ENCODE data around the gene CRAMP1. TPM values are rescaled to one million over a fixed set of nuclear protein-coding genes. Genes with fewer than 3 reads are reported as not detected.

Gene CRAMP1
- total and polyA plus RNA-seq, 2 of the 8 experiments (the other 6 are each of a cell fraction or from before 2014, with no cell fraction given), result 19.2 to 23.2 TPM

DNA sequence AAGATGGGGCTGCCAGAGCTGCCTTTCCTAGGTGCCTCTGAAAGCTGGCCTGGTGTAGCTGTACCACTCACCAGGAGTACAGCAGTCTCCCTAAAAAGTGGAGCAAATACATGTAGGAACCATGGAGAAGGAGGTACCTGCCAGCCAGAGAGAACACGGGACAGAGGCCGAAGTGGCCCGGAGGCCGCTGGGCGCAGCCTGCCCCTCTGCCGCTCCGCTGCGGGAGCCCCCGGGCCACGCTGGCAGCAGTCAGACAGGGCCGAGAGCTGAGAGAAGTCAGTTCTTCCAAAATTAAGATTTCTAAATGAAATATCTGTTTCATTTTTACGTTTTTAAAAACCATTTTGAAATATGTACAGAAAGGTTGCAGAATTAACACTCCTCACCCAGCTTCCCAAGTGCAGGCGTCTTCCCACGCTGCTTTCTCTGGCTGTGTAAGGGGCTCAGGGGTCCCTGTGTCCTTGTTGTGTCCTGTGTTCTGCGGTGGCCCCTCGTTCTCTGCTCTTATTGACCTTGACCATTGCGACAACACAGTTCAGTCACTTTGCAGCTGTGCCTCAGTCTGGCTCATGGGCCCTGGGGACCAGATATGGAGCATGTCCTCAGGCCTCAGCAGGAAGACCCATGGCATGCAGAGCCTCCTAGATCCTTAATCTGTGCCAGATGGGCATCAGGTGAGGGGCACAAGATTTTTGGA lies 98.8 kb downstream of the CRAMP1 start:
- no peak for FAIRE-seq
- H3K4me1 ChIP-seq (replicated peaks in 1 of 4; ENCODE audit: control insufficient read depth in 3 of 4, insufficient read depth in 4 of 4, low read length in 3 of 4), result peaks cover 11 to 30% (median 16%) of the 10 kb centered on the region in 4 experiments
- H3K18ac ChIP-seq (ENCODE audit: extremely low read depth, low read length), result no peak overlapping the region
- no peak overlapping the region for H2AFZ ChIP-seq (ENCODE audit: low read length)
- no peak overlapping the region for H4K8ac ChIP-seq (ENCODE audit: extremely low read depth, insufficient read depth, low read length)
- H3K4me2 ChIP-seq (ENCODE audit: insufficient read depth in 1 of 2, low read depth in 2 of 2, low read length in 2 of 2), result no peak overlapping the region
- POLR2A ChIA-PET (ENCODE audit: partially characterized antibody), result interaction anchor here (0.7 to 1.2 kb wide), 3 partner anchors 20 to 99 kb away, joined by 3 read pairs; partner anchors contain the start of gene IFT140
- no peak overlapping the region for H4K5ac ChIP-seq (ENCODE audit: insufficient read length, low read depth, low read length)
- no peak overlapping the region for H3K4me3 ChIP-seq (ENCODE audit: extremely low read depth in 1 of 4, insufficient read depth in 2 of 4, low read depth in 3 of 4, low read length in 4 of 4)
- H3K14ac ChIP-seq (ENCODE audit: insufficient read length), result no peak overlapping the region
- no peak overlapping the region for H2BK120ac ChIP-seq (replicated peaks; ENCODE audit: low read depth, low read length)
- no peaks in the 10 kb centered on the region; a peak in 1 of 8 replicates for H3K36me3 ChIP-seq (ENCODE audit: control insufficient read depth in 2 of 4, insufficient read depth in 4 of 4, low read length in 3 of 4)
- CTCF ChIA-PET (ENCODE audit: partially characterized antibody), result interaction anchor here (1.0 kb wide), 1 partner anchor 9 kb away, joined by 3 read pairs; no protein-coding TSS in a partner anchor
- no peak overlapping the region for H2BK20ac ChIP-seq (ENCODE audit: low read length)
- no peak overlapping the region for H2BK12ac ChIP-seq (ENCODE audit: low read depth, low read length)
- DNase-seq (ENCODE audit: low read depth in 1 of 2, low spot score in 2 of 2), result no peak
- no peak overlapping the region for H2BK5ac ChIP-seq (ENCODE audit: low read depth, low read length)
- H3K4ac ChIP-seq (replicated peaks; ENCODE audit: insufficient read length, low read depth, low read length), result no peak overlapping the region
- H3K23me2 ChIP-seq (ENCODE audit: low read depth, low read length), result peaks cover 8% of the 10 kb centered on the region
- peaks cover 22% of the 10 kb centered on the region for H3K79me1 ChIP-seq (ENCODE audit: low read depth, low read length)
- peaks cover 3 to 68% of the 10 kb centered on the region in 2 experiments for H3K79me2 ChIP-seq (ENCODE audit: control insufficient read depth in 1 of 2, insufficient read depth in 2 of 2, low read length in 2 of 2)
- no peak overlapping the region for H3K9ac ChIP-seq (replicated peaks in 1 of 4; ENCODE audit: extremely low read depth in 1 of 4, low read depth in 3 of 4, low read length in 3 of 4)
- H4K20me1 ChIP-seq (replicated peaks in 1 of 2; ENCODE audit: control insufficient read depth in 1 of 2, insufficient read depth in 2 of 2, low read length in 2 of 2), result peaks cover 17 to 34% of the 10 kb centered on the region in 2 experiments
- H4K91ac ChIP-seq (replicated peaks; ENCODE audit: insufficient read length, low read length), result no peak overlapping the region
- 92% methylated on average over 17 of the region's 17 CpGs; no CpG with 5 or more reads in 1 of the 2 experiments for WGBS, 2 experiments (ENCODE audit: extremely low coverage in 1 of 2, insufficient coverage in 1 of 2, insufficient read length in 1 of 2, insufficient replicate concordance in 2 of 2, low coverage in 1 of 2, low lambda C conversion rate in 2 of 2, missing lambda C conversion rate in 1 of 2)
- H3K9me3 ChIP-seq (ENCODE audit: insufficient read depth in 2 of 2, low read depth in 1 of 2, low read length in 1 of 2), result no peaks in the 10 kb centered on the region
- H3K27me3 ChIP-seq (replicated peaks in 1 of 4; ENCODE audit: control insufficient read depth in 3 of 4, extremely low read depth in 1 of 4, insufficient read depth in 3 of 4, low read length in 3 of 4), result no peaks in the 10 kb centered on the region
- H3K56ac ChIP-seq (replicated peaks; ENCODE audit: insufficient read length, low read depth, low read length), result no peak overlapping the region
- no peak overlapping the region for H2AK5ac ChIP-seq (ENCODE audit: low read depth, low read length)
- H2BK15ac ChIP-seq (ENCODE audit: low read length), result no peak overlapping the region
- H3K23ac ChIP-seq (ENCODE audit: insufficient read length), result no peak overlapping the region
- no peak overlapping the region for H3K27ac ChIP-seq (ENCODE audit: low read depth, low read length)
- TF ChIP-seq, protein P1, sequence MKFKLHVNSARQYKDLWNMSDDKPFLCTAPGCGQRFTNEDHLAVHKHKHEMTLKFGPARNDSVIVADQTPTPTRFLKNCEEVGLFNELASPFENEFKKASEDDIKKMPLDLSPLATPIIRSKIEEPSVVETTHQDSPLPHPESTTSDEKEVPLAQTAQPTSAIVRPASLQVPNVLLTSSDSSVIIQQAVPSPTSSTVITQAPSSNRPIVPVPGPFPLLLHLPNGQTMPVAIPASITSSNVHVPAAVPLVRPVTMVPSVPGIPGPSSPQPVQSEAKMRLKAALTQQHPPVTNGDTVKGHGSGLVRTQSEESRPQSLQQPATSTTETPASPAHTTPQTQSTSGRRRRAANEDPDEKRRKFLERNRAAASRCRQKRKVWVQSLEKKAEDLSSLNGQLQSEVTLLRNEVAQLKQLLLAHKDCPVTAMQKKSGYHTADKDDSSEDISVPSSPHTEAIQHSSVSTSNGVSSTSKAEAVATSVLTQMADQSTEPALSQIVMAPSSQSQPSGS (IDR thresholded peaks at IDR 0.05; ENCODE audit: low read length), result no peak
- TF ChIP-seq EP300 (IDR thresholded peaks at IDR 0.05; ENCODE audit: borderline replicate concordance in 1 of 2, low read depth in 2 of 2, low read length in 2 of 2) (no peak), BACH1 (IDR thresholded peaks at IDR 0.05; ENCODE audit: low read length) (no peak), SP4 (IDR thresholded peaks at IDR 0.05; ENCODE audit: low read length) (no peak), SIX5 (IDR thresholded peaks at IDR 0.05; ENCODE audit: low read depth, low read length) (no peak), POLR2AphosphoS5 (IDR thresholded peaks at IDR 0.05; ENCODE audit: low read depth, low read length) (no peak), CBX8 (IDR thresholded peaks at IDR 0.05; ENCODE audit: borderline replicate concordance, low read depth, low read length) (no peak), SRF (IDR thresholded peaks at IDR 0.05; ENCODE audit: low read depth, low read length) (no peak), TCF12 (IDR thresholded peaks at IDR 0.05; ENCODE audit: low read depth, low read length) (no peak), CTBP2 (IDR thresholded peaks at IDR 0.05; ENCODE audit: borderline replicate concordance, insufficient read depth, insufficient read length, low read length) (no peak), RNF2 (IDR thresholded peaks at IDR 0.05; ENCODE audit: borderline replicate concordance, low read depth, low read length, missing control alignments, poor library complexity, severe bottlenecking) (no peak)
